GM18873 (cell line): ENCODE measurements around the gene KDM4C.
"Not testable (repeated sequence)": the region's sequence is repeated elsewhere in the genome, so short reads cannot be mapped to it uniquely, and the experiment has no call there.

Experiments used
- ATAC-seq: cut with Tn5 transposase; IDR thresholded peaks from one replicate; pipeline ENCODE4 v1.9.1; 2021; ENCODE audit warnings: mild to moderate bottlenecking, moderate library complexity, moderate number of reproducible peaks; ENCODE audit not compliant: unreplicated experiment, low FRiP score

Gene KDM4C

DNA sequence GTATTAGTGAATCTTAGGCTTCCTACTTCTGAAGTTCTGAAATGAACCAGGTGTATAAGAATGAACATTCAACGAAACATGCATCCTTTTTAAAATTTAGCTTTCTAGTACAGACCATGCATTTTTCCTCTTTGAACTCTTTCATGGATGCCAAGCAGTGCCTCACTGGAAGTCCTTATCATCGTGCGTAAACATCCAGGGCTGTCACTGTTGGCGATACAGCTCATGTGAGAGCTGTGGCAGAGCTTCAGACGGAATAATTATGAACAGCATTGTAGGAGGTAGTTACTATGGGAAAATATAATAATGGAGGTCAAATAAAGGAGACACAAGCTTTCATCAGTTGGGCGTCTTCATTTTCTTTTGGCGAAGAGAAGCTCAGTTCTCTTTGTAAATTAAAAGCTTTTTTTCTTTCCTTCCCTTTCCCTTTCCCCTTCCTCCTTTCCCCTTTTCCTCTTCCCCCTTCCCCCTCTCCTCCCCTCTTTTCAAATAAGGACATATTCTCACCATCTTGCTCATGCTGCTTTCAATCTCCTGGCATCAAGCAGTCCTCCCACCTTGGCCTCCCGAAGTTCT, 167.3 kb downstream of the KDM4C start:
- ATAC-seq: no peak

DNA sequence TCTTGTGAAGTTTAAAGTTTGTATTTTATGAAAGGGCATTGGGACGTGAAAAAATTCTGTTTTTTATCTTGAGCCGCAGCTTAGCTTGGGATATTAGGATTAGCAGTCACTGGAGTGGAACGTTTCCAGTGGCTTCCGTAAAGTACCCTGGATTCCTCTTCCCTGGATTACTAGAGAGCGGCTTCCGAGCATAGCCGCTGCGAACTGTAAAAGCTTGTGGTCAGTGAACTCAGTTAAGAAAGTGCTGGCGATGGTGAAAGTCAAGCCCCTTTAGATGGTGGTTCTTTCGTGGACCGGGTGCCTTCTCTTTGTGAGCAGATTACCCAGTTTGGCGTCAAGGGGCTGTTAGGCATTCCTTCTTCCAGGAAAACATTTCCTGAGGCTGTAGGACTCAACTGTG, 168.1 kb downstream of the KDM4C start:
- no peak for ATAC-seq

DNA sequence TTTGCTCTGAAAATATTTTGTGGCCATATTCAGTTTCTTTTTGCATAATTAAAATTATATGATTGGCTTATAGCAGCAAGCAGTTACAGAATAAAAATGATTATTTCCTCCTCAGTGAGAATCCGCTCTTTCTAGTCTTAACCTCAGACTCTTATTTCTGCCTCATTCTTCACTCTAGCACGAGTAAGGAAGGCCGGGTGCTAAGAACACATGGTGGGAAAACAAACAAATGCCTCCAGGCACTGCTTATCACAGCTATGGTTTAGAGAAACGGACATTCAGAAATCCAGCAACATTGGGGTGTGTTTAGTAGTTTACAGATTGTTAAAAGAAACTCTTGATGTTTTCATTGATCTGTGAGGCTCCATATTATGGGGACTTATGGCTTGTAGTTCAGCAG, 168.7 kb downstream of the KDM4C start:
- ATAC-seq: no peak

DNA sequence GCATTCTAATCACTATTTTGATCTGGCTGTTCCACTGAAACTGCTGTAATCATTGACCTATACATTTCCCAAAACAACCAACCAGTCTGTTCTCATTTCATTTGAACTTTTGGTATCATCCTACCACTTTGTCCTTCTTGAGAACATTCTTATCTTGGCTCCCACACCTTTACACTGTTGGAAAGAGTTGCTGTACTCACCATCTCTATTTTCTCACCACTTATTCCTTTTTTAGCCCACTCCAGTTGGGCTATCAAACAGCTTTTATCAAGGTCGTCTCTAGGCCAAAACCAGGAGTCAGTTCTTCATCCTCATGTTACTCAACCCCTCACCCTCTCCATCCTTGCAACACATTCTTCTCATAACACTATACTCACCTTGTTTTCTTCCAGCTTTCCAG, 170.1 kb downstream of the KDM4C start:
- no peak for ATAC-seq

DNA sequence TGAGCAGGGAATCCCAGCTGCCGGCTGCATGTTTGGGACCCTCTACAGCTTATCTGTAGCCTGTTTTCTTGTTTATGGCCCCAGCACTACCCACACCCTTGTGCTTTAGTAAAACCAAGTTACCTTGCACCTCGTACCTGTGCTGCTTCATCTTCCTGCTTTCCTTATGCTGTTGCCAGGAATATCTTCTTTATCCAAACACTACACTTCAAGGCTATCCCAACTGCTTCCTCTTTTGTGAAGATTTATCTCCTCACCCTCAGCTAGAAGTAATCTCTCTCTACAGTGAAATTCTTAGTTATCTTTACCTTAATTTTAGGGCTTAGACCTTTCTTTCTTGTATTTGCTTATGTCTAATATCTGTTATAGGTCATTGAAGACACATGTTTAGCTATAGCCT, 171.1 kb downstream of the KDM4C start:
- no peak for ATAC-seq

DNA sequence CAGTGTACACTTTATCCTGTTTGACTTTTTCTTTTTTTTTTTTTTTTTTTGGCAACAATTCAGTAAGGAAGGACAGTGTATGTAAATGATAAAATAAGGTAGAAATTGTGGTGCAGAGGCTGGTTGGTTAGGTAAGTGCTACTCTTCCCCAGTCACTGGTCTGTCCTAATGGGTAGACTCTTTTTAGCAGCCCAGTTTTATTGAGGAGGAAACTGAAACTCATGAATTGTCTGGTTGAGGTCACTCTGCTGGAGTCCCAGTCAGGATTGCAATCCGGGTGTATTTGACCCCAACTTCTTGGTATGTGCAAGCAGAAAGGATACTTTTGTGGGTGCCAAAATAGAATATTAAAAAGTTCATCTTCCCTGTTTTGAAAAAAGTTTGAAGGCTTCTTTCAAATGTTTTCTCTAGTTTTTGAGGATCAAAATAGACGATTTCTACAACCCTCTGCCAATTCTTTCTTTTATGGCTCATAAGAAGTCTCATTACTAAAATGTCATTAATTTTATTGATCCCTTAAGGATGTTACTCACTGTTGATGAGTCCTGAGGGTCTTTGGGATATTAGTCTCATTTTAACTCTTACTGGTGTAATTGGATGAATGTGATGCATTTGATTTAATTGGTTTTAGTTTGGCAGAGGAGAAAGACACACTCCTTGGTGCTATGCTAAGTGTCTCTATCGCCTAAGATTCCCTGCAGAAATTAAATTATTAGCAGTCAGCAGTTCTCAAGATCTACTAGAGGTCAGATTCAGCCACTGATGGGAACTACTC, 171.9 kb downstream of the KDM4C start:
- no peak for ATAC-seq

DNA sequence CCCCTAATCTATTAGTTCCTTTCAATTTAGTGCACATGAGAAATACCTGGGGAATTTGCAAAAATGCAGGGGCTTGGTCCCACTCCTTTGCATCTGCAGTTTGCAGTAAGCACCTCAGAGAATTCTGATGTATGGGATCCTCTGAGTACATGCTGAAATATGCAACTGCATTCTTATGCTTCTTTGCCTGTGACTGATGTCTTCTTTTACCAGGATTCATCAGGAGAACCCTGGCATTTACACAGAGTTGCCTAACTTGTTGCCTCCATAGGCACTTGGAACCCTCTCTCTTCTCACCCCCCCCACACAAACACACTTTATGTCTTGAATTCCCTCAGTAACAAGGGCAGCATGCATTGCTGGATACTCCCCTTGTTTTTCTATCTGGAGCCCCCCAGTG, 173.1 kb downstream of the KDM4C start:
- no peak for ATAC-seq

DNA sequence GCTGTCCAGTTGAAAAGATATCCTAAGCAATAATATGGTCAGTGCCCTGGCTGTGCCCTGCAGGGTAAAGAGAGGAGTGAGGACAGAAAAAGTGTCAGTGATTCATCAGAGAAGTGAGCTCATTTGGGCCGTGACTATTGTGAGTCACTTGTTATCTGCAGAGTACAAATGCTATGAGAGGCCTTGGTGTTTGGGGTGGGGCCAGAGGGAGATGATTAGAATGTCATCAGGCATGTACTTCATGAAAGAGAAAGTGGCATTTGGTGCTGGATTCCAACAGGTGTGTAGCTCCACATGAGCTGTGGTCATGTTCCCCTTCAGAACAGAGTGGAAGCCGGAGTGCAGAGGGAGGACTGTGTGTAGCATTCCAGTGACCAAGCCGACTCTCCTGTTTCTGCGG, 174.1 kb downstream of the KDM4C start:
- ATAC-seq: no peak

DNA sequence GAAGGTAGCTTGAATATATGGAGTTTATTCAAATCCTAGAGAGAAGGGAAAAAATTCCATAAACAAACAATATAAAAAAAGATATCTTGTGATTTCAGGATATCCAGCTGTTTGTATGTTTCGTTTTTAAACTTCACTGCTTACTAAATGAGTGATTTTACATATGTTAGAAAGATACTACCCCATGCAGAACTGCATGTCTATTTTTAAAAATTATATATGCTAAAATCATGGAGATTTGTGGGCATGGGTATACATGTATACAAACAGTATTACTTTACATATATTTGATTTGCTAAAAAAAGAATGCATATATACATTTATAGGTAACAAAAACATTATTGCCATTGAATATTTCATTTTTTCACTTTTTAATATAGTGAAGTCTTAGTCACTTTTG, 178.3 kb downstream of the KDM4C start:
- no peak for ATAC-seq

DNA sequence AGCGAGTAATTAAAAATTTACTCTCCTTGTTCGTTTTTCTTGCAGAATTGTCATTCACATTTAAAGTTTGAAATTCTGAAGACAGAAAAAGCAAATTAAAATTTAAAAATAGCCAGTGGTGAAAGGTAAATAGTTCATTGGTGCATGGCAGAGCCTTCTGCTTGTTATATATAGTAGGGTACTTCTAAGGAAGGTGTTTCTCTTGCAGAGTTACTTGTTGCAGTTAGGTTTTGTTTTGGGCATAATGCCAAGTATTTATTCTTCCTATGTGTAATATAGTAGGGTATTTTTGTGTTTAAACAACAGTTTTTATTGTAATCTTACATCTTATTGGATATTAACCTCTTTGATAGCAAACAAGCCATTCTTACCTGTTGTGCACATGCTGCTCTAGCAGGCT, 179.4 kb downstream of the KDM4C start:
- ATAC-seq: no peak

DNA sequence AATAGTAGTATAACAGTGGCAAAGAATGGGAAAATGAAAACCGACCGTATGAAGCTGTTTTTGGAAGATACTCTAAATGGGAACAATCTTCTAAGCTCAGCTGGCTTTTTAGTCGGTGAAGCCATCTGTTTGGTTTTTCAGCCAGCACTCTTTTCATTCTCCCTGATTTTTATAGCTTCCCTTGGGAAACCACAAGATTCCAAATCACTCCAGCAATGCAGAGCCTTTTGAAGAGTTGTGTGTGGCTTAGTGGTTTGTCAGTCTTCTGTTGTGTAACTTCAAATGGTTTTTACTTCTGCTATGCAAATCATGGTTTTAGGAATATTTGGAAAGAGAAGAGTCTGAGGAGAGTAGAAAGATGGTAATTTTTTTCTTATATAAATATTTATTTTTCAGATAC, 180.7 kb downstream of the KDM4C start:
- ATAC-seq: no peak

DNA sequence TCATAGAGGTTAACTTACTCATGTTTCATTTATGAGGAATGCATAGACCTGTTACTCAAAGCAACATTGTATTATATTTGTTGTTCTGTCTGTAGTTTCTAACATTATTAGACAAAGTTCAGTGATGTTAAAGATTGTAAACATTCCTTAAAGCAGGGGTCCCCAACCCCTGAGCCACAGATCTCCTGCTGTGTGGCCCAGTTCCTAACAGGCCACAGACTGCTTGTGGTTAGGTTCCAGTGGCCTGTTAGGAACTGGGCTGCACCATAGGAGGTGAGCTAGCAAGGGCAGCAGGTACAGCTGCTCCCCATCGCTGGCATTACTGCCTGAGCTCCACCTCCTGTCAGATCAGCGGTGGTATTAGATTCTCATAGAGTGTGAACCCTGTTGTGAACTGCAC, 181.1 kb downstream of the KDM4C start:
- ATAC-seq: no peak

DNA sequence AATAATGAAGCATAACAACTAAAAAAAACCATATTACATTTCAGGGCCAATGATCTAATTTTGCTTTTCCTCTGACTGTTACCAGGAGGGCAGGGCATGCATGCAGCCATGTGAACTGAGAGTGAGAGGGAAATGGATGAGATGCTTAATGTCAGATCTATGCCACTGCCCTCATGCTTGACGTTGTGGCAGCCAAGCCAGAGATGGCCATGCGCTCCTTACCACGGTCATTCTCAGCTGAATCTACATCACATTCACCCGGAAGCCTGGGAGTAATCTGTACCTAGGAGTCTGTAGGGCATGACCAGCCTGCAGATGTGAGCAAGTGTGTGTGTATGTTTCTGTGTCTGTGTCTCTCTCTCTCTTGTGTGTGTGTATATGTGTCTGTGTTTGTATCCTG, 183.7 kb downstream of the KDM4C start:
- no peak for ATAC-seq

DNA sequence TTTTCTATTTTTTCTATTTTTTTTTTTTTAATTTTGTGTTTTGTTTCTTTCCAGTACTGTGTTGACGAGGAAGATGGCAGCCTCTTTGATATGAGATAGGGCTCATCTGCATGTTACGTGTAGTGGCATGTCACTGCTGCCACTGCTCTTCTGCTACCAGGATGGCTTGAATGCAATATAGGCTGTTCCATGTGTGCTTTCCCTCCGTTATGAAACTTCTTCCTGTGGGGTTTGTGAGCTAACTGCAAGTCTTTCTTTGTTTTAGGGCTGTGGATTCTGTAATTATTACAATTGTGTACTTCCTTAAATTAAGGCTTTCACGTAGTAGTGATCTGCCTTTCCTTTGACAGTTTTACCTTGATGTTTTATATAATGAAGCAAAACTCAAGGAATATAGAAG, 184.6 kb downstream of the KDM4C start:
- no peak for ATAC-seq

DNA sequence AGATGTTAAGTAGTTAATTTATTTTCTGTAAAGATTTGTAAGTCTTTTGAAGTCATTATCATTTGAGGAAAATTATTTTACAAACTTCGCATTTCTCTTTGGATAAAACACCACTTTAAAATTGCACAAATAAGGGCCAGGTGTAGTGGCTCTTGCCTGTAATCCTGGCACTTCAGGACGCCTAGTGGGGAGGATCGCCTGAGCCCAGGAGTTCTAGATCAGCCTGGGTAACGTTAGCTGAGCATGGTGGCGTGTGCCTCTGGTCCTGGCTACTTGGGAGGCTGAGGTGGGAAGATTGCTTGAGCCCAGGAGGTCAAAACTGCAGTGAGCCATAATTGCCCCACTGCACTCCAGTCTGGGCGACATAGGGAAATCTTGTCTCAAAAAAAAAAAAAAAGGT, 185.5 kb downstream of the KDM4C start:
- no peak for ATAC-seq

DNA sequence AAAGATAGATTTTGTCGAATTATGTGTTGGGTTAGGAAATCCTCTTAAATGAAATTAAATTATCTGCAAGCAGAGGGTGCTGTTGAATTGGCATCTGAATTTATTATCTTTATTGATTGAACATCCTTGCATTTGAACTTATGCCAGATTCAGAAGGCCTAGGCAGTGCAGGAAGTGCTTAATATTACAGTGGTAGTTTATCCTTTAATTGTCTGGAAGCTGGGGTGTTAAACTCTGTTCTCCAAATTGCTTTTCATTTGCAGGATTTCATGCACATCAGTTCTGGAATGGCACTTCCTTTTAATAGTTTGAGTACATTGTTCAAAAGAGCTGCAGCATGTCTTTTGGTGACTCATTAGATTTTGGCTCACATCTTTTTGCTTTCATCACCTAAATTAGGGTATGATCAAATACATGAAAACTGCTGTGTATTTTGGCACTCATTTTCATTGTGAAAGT, 186.3 kb downstream of the KDM4C start:
- no peak for ATAC-seq

DNA sequence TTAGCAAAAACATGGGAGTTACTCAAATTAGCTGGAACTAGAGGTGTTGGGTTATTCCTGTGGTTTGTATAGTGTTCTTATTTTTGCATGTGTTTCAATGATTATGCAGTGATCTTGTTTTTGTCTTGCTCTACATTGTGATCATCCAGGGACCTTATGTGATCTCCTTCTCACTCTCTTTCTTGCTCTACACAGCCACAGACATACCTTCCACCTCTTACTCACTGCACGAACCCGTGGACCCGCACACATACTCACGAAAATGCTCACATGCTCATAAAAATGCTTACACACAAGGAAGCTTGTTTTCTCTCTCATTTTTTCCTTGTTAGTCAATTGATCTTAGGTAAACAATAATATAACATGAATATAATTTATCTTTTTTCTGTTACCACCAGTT, 187.1 kb downstream of the KDM4C start:
- no peak for ATAC-seq

DNA sequence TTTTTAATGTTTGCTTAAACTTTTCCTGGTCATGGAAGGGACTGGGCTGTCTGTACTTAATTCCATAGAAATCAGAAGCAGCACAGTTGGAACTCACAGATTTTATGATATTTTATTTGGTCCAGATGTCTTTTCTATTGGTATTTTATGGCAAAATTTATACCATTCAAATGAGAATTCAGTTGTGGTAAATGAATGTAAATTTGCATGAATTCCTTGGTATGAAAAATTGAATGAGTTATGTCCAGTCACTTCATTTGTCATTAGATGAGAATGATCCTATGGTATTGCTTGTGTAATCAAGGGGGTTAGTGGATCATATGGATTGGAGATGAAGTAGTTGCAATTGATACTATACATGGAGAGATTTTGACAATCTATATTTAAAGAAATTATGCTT, 188.0 kb downstream of the KDM4C start:
- no peak for ATAC-seq

DNA sequence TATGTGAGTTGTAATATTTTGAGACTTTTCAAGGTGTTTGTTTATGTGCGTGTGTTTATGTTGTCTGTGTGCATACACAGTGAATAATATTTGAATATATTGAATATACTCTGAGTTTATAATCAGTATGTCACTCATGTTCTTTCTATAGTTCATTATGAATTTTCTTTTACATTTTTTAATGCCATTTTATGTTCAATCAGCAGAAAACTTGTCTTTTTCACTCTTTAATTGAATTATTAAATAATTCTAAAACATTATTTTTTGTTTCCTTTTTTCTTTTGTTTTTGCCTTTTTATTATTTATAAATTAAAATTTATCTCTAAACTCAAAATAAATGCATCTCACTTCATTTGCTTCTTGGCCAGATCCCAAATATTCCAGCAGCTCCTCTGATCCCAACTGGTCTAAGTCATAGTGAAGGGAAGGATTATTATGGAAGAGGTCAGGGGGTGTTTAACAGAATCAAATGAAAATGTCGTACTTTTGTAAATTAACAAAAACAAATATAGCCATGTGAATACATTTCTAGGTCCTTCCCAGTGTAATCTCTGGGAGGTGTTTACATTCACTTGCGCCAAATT, 188.9 kb downstream of the KDM4C start:
- no peak for ATAC-seq

DNA sequence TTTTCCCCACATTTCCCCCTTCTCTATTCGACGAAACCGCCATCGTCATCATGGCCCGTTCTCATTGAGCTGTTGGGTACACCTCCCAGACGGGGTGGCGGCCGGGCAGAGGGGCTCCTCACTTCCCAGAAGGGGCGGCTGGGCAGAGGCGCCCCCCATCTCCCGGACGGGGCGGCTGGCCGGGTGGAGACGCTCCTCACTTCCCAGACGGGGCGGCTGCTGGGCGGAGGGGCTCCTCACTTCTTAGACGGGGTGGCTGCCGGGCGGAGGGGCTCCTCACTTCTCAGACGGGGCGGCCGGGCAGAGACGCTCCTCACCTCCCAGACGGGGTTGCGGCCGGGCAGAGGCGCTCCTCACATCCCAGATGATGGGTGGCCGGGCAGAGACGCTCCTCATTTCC, 191.1 kb downstream of the KDM4C start:
- ATAC-seq: not testable (repeated sequence)

DNA sequence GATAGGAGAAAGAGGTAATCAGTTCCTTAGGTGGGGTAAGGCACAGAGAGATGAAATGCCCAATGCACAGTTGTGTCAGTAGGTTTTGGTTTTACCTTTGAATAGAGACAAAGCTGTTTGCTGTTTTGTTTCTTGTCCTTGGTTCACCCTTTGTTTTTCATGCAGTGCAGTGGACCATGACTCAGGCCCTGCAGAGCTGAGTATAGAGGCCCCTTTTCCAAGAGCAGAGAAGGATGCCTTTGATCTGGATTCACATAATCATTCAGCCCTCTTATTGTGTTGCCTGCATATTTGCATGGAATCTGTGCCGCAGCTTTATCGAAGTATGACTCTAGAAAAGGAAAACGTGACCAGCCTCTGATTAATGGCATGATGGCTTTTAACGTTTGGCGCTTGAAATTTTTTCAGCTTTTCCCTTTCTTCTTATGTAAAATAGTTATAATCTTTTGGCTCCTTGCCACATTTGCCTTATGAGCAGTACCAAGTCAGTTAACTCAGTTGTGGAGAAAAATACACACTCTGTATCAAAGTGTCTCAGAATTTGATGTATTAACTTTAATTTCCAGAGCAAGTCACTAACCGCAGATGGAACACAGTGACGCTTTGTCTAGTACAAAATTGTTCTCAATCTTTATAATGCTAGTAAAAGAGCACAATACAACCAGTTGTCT, 197.6 kb downstream of the KDM4C start:
- ATAC-seq: no peak

DNA sequence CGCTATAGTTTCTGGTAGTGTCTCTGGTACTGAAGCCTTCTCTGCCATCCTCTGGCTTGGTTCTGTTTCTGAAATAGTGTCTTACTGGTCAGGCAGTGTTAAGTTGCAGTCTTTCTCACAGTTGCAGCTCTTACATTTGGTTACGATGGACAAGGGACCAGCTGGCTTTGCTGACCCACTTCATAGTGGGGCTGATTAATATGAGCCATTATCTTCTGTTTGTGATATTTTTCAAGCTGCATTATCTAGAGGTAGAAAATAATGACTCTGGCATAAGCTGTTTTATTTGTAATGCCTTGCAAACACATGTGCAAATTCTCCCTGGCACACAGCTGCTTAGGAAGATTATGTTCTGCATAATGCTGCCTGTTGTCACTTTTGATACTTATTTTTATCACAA, 199.1 kb downstream of the KDM4C start:
- no peak for ATAC-seq
